ENCODE data around the gene HMCN2. TPM values are rescaled to one million over a fixed set of nuclear protein-coding genes. Genes with fewer than 3 reads are reported as not detected.

The HMCN2 gene
- total RNA-seq, 1 experiment from 2014 or later, result 5.6 TPM

- Mint-ChIP-seq H3K27ac (no peak overlapping the region), H3K36me3 (no peaks in the 10 kb centered on the region), H3K9me3 (no peaks in the 10 kb centered on the region), H3K4me1 (0 out of 2 replicates have a peak, but pooled peaks cover 3% of the 10 kb centered on the region), H3K27me3 (ENCODE audit: low read depth) (no peaks in the 10 kb centered on the region), H3K4me3 (no peak overlapping the region)
- TF ChIP-seq, protein P1, sequence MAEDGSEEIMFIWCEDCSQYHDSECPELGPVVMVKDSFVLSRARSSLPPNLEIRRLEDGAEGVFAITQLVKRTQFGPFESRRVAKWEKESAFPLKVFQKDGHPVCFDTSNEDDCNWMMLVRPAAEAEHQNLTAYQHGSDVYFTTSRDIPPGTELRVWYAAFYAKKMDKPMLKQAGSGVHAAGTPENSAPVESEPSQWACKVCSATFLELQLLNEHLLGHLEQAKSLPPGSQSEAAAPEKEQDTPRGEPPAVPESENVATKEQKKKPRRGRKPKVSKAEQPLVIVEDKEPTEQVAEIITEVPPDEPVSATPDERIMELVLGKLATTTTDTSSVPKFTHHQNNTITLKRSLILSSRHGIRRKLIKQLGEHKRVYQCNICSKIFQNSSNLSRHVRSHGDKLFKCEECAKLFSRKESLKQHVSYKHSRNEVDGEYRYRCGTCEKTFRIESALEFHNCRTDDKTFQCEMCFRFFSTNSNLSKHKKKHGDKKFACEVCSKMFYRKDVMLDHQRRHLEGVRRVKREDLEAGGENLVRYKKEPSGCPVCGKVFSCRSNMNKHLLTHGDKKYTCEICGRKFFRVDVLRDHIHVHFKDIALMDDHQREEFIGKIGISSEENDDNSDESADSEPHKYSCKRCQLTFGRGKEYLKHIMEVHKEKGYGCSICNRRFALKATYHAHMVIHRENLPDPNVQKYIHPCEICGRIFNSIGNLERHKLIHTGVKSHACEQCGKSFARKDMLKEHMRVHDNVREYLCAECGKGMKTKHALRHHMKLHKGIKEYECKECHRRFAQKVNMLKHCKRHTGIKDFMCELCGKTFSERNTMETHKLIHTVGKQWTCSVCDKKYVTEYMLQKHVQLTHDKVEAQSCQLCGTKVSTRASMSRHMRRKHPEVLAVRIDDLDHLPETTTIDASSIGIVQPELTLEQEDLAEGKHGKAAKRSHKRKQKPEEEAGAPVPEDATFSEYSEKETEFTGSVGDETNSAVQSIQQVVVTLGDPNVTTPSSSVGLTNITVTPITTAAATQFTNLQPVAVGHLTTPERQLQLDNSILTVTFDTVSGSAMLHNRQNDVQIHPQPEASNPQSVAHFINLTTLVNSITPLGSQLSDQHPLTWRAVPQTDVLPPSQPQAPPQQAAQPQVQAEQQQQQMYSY (CRISPR knock-in tag; IDR thresholded peaks at IDR 0.05), result peak; percentile 9; the same call in 1 of the 2 replicates
- TF ChIP-seq ZNF512 (CRISPR knock-in tag; IDR thresholded peaks at IDR 0.05; ENCODE audit: borderline replicate concordance) (no peak), SOX15 (CRISPR knock-in tag; IDR thresholded peaks at IDR 0.05) (no peak)
- POLR2A ChIA-PET, result no interaction called here
- CTCF ChIA-PET, result interaction anchor here (0.5 to 2.1 kb wide), 12 partner anchors 13 to 235 kb away, joined by 3 to 11 read pairs (median 4); partner anchors contain the start of gene HMCN2
- ATAC-seq (no peak), DNase-seq (ENCODE audit: low spot score) (no peak)
Observed at GRCh38 chr9:130342714-130343085, 77.1 kb downstream of the HMCN2 start.

- ATAC-seq (peak; percentile 69), DNase-seq (ENCODE audit: low spot score) (peak; percentile 89)
- H3K36me3 Mint-ChIP-seq, result no peaks in the 10 kb centered on the region
- POLR2A ChIA-PET, result no interaction called here
- H3K4me1 Mint-ChIP-seq, result 0 out of 2 replicates have a peak, but pooled peaks cover 3% of the 10 kb centered on the region
- TF ChIP-seq, protein P2, sequence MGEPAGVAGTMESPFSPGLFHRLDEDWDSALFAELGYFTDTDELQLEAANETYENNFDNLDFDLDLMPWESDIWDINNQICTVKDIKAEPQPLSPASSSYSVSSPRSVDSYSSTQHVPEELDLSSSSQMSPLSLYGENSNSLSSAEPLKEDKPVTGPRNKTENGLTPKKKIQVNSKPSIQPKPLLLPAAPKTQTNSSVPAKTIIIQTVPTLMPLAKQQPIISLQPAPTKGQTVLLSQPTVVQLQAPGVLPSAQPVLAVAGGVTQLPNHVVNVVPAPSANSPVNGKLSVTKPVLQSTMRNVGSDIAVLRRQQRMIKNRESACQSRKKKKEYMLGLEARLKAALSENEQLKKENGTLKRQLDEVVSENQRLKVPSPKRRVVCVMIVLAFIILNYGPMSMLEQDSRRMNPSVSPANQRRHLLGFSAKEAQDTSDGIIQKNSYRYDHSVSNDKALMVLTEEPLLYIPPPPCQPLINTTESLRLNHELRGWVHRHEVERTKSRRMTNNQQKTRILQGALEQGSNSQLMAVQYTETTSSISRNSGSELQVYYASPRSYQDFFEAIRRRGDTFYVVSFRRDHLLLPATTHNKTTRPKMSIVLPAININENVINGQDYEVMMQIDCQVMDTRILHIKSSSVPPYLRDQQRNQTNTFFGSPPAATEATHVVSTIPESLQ (CRISPR knock-in tag; IDR thresholded peaks at IDR 0.05), result no peak
- TF ChIP-seq SP1 (CRISPR knock-in tag; conservative IDR thresholded peaks at IDR 0.05) (no peak), NR2C2 (CRISPR knock-in tag; IDR thresholded peaks at IDR 0.05) (peak; percentile 33; the same call in 1 of the 2 replicates)
- TF ChIP-seq, protein P3, sequence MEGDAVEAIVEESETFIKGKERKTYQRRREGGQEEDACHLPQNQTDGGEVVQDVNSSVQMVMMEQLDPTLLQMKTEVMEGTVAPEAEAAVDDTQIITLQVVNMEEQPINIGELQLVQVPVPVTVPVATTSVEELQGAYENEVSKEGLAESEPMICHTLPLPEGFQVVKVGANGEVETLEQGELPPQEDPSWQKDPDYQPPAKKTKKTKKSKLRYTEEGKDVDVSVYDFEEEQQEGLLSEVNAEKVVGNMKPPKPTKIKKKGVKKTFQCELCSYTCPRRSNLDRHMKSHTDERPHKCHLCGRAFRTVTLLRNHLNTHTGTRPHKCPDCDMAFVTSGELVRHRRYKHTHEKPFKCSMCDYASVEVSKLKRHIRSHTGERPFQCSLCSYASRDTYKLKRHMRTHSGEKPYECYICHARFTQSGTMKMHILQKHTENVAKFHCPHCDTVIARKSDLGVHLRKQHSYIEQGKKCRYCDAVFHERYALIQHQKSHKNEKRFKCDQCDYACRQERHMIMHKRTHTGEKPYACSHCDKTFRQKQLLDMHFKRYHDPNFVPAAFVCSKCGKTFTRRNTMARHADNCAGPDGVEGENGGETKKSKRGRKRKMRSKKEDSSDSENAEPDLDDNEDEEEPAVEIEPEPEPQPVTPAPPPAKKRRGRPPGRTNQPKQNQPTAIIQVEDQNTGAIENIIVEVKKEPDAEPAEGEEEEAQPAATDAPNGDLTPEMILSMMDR (IDR thresholded peaks at IDR 0.05), result peak; percentile 87
- no peaks in the 10 kb centered on the region for H3K27me3 Mint-ChIP-seq (ENCODE audit: low read depth)
- CTCF ChIA-PET, result interaction anchor here (0.5 to 2.1 kb wide), 14 partner anchors 12 to 236 kb away, joined by 3 to 11 read pairs (median 3); partner anchors contain the start of gene HMCN2
- no peak overlapping the region for H3K4me3 Mint-ChIP-seq
- H3K27ac Mint-ChIP-seq, result no peak overlapping the region
- H3K9me3 Mint-ChIP-seq, result no peaks in the 10 kb centered on the region
Observed at GRCh38 chr9:130343445-130343918, 77.9 kb downstream of the HMCN2 start.

GRCh38 chr9:130344366-130344765 is 78.8 kb downstream of the HMCN2 start:
- no peaks in the 10 kb centered on the region for H3K36me3 Mint-ChIP-seq
- H3K27me3 Mint-ChIP-seq (ENCODE audit: low read depth), result no peaks in the 10 kb centered on the region
- H3K4me3 Mint-ChIP-seq, result no peak overlapping the region
- H3K27ac Mint-ChIP-seq, result no peak overlapping the region
- DNase-seq (ENCODE audit: low spot score), result no peak
- ATAC-seq, result no peak
- ChIA-PET CTCF (interaction anchor here (0.9 to 2.1 kb wide), 5 partner anchors 11 to 100 kb away, joined by 3 to 11 read pairs (median 4); no protein-coding TSS in a partner anchor), POLR2A (no interaction called here)
- H3K4me1 Mint-ChIP-seq, result 0 out of 2 replicates have a peak, but pooled peaks cover 3% of the 10 kb centered on the region
- no peaks in the 10 kb centered on the region for H3K9me3 Mint-ChIP-seq
- TF ChIP-seq, protein P4, sequence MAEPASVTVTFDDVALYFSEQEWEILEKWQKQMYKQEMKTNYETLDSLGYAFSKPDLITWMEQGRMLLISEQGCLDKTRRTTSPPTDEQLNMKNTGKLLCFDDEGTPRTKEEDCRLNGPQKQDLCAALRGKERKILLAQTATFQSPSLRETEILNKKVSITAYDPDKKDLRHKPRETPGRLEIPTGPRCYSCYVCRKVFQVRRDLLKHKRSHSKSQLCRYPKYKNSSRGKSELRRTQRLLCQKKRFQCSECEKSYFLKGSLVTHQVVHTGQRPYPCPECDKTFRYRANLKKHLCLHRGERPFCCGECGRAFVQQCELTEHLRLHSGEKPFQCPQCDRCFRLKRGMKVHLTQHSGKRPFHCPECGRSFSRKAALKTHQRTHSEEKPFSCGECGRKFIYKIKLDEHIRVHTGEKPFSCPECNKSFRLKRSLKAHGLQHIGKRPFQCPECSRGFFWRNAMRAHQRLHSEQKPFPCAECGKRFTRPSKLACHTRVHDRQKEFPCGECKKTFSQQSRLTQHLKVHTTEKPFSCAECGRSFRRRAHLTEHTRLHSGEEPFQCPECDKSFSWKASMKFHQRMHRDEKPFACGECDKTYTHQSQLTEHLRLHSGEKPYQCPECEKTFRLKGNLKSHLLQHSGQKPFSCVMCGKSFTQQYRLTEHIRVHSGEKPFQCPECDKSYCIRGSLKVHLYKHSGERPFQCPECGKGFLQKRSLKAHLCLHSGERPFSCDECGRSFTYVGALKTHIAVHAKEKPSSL (CRISPR knock-in tag; conservative IDR thresholded peaks at IDR 0.05), result no peak
- TF ChIP-seq RELA (CRISPR knock-in tag; IDR thresholded peaks at IDR 0.05; ENCODE audit: borderline replicate concordance) (no peak), SMAD4 (CRISPR knock-in tag; IDR thresholded peaks at IDR 0.05) (no peak), GRHL2 (CRISPR knock-in tag; IDR thresholded peaks at IDR 0.05; ENCODE audit: insufficient replicate concordance, severe bottlenecking) (no peak), SP1 (CRISPR knock-in tag; conservative IDR thresholded peaks at IDR 0.05) (no peak), ZNF138 (CRISPR knock-in tag; conservative IDR thresholded peaks at IDR 0.05) (no peak), ZNF121 (CRISPR knock-in tag; IDR thresholded peaks at IDR 0.05) (no peak), MYBL2 (CRISPR knock-in tag; IDR thresholded peaks at IDR 0.05) (no peak)
- TF ChIP-seq, protein P5, sequence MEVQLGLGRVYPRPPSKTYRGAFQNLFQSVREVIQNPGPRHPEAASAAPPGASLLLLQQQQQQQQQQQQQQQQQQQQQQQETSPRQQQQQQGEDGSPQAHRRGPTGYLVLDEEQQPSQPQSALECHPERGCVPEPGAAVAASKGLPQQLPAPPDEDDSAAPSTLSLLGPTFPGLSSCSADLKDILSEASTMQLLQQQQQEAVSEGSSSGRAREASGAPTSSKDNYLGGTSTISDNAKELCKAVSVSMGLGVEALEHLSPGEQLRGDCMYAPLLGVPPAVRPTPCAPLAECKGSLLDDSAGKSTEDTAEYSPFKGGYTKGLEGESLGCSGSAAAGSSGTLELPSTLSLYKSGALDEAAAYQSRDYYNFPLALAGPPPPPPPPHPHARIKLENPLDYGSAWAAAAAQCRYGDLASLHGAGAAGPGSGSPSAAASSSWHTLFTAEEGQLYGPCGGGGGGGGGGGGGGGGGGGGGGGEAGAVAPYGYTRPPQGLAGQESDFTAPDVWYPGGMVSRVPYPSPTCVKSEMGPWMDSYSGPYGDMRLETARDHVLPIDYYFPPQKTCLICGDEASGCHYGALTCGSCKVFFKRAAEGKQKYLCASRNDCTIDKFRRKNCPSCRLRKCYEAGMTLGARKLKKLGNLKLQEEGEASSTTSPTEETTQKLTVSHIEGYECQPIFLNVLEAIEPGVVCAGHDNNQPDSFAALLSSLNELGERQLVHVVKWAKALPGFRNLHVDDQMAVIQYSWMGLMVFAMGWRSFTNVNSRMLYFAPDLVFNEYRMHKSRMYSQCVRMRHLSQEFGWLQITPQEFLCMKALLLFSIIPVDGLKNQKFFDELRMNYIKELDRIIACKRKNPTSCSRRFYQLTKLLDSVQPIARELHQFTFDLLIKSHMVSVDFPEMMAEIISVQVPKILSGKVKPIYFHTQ (CRISPR knock-in tag; IDR thresholded peaks at IDR 0.05), result no peak

All from WTC11 (cell line).